Activated CD8-positive, alpha-beta memory T cell treated with anti-CD3 and anti-CD28 coated beads, Interleukin-2, amount 10 ng/mL, durations not matched to agents 7 days and 5 days (primary cell): ENCODE measurements around the gene B3GNT3. TPM values are rescaled to one million over a fixed set of nuclear protein-coding genes. Genes with fewer than 3 reads are reported as not detected.

Source experiments
- ATAC-seq: fragments of 150-1000 bp; cut with Tn5 transposase; one replicate; pipeline ENCODE4 v1.10.0; 2021; ENCODE audit warnings: moderate library complexity
- CTCF ChIA-PET: fragments of 350-600 bp; sonication (Branson Sonifier 250); formaldehyde crosslinking; loops from one replicate; lab custom pipeline; 2021; ENCODE audit warnings: antibody characterized with exemption; lab: Charles Lee
- DNase-seq: peaks from one replicate; pipeline ENCODE4 v3.0.0-alpha.2; 2020
- H3K27ac Mint-ChIP-seq: one replicate; pipeline ENCODE4 v1.8.0; 2021; ENCODE audit warnings: mild to moderate bottlenecking, mixed read lengths
- H3K27me3 Mint-ChIP-seq: one replicate; pipeline ENCODE4 v1.8.0; 2021; ENCODE audit warnings: mixed read lengths
- H3K36me3 Mint-ChIP-seq: one replicate; pipeline ENCODE4 v1.8.0; 2021; ENCODE audit warnings: mild to moderate bottlenecking, mixed read lengths
- H3K4me1 Mint-ChIP-seq: one replicate; pipeline ENCODE4 v1.8.0; 2021; ENCODE audit warnings: mixed read lengths
- H3K4me3 Mint-ChIP-seq: one replicate; pipeline ENCODE4 v1.8.0; 2021; ENCODE audit warnings: mild to moderate bottlenecking, moderate library complexity, mixed read lengths
- H3K9me3 Mint-ChIP-seq: one replicate; pipeline ENCODE4 v1.8.0; 2022; ENCODE audit warnings: low read depth, mixed read lengths
- total RNA-seq, 2 experiments: library from RNA; stranded (reverse); gene quantifications; one replicate each; pipeline ENCODE4 v1.2.3, GENCODE V29; 2021

Gene B3GNT3
- total RNA-seq, 2 experiments from 2014 or later, result not detected

DNA sequence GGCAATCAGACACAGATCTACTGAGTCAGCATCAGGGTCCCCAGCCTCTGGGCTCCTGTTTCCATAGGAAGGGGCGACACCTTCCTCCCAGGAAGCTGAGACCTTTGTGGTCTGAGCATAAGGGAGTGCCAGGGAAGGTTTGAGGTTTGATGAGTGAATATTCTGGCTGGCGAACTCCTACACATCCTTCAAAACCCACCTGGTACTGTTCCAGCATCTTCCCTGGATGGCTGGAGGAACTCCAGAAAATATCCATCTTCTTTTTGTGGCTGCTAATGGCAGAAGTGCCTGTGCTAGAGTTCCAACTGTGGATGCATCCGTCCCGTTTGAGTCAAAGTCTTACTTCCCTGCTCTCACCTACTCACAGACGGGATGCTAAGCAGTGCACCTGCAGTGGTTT, 17.2 kb downstream of the B3GNT3 start:
- no peak for ATAC-seq
- CTCF ChIA-PET, result no interaction called here

DNA sequence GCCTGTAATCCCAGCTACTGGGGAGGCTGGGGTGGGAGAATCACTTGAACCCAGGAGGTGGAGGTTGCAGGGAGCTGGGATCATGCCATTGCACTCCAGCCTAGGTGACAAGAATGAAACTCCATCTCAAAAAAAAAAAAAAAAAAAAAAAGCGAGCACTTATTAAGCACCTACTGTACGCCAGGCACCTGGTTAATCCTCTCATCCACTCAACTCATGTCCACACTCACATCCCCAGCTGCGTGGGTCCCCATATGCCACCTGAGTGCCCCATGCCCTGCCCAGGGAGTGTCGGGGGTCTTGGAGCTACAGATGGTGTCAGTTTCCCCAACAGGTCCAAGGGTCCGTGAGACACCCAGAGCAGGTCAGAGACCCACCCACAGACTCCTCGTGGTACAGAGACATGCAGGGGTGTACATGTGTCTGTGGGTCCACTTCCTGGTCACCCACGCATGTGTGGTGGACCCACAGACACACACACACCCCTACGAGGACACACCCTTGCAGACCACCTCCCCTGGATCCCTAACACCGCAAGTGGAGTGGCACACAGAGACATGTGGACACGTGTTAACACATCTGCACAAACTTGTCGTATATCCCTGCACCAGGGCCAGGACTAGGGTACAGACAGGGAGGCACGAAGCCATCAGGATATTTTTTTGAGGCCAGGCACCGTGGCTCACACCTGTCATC, 22.9 kb downstream of the B3GNT3 start:
- Mint-ChIP-seq H3K9me3 (no peaks in the 10 kb centered on the region), H3K4me1 (no peaks in the 10 kb centered on the region), H3K27ac (no peak overlapping the region), H3K27me3 (no peaks in the 10 kb centered on the region), H3K4me3 (no peak overlapping the region), H3K36me3 (no peaks in the 10 kb centered on the region)
- ATAC-seq (no peak), DNase-seq (no peak)
- CTCF ChIA-PET, result interaction anchor here (1.1 to 1.4 kb wide), 2 partner anchors 26 to 38 kb away, joined by 3 read pairs; no protein-coding TSS in a partner anchor

More for the DNA sequence above, 17.2 kb downstream of the B3GNT3 start:
- H3K4me3 Mint-ChIP-seq, result no peak overlapping the region
- no peak for DNase-seq
- no peak overlapping the region for H3K27ac Mint-ChIP-seq
- peaks cover 9% of the 10 kb centered on the region for H3K4me1 Mint-ChIP-seq
- H3K36me3 Mint-ChIP-seq, result no peaks in the 10 kb centered on the region
- H3K27me3 Mint-ChIP-seq, result peaks cover 10% of the 10 kb centered on the region
- no peaks in the 10 kb centered on the region for H3K9me3 Mint-ChIP-seq

DNA sequence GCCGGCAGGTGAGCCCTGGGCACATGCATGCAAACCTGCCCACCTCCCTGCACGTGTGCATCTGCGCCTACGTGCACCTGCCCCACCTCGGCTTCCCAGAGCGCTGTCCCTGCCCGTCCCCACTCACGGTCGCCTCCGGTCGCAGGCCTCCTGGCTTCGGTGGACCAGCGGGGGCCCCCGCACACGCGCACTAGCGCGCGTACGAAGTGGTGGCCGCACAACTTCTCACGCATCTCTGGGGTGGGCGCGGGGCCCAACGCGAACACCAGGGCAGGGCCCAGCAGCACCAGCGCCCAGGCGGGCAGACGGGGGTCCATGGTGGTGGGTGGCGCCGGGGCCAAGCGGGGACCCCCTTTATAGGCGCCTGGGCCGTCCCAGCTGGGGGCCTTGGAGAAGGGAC, 26.3 kb downstream of the B3GNT3 start, which contains the start of gene INSL3:
TSS of gene INSL3 (minus strand) at position 330 of the 400 bp plus-strand sequence. CDS start at position 317, 13 bp downstream.
- no peaks in the 10 kb centered on the region for H3K27me3 Mint-ChIP-seq
- CTCF ChIA-PET, result interaction anchor here (1.2 to 1.4 kb wide), 2 partner anchors 13 to 28 kb away, joined by 3 read pairs; no protein-coding TSS in a partner anchor
- DNase-seq, result no peak
- no peaks in the 10 kb centered on the region for H3K9me3 Mint-ChIP-seq
- H3K4me3 Mint-ChIP-seq, result no peak within 1 kb of the TSS
- H3K27ac Mint-ChIP-seq, result no peak within 1 kb of the TSS
- no peak for ATAC-seq
- peaks cover 7% of the 10 kb centered on the region for H3K36me3 Mint-ChIP-seq
- no peaks in the 10 kb centered on the region for H3K4me1 Mint-ChIP-seq

DNA sequence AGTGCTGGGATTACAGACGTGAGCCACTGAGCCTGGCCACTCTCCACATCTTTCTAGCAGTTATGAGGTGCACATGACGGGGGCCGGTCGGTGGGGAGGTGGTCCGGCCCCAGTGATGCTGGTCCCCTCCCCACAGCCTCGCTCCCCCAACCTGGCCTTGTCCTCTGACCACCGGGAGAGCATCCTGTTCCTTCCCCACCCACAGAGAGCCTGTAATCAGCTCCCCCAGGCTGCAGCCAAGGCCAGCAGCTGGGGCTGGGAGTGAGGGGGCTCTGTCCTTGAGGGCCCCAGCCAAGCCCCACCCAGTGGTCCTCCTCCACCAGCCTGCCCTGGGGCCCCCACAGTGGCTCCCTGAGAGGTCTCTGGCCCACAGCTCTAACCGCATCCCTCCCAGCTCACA, 29.4 kb downstream of the B3GNT3 start:
- H3K36me3 Mint-ChIP-seq, result peaks cover 25% of the 10 kb centered on the region
- no peak for DNase-seq
- CTCF ChIA-PET, result interaction anchor here (1.0 to 1.1 kb wide), 2 partner anchors 11 to 433 kb away, joined by 3 read pairs; no protein-coding TSS in a partner anchor
- H3K9me3 Mint-ChIP-seq, result no peaks in the 10 kb centered on the region
- no peak for ATAC-seq
- no peaks in the 10 kb centered on the region for H3K4me1 Mint-ChIP-seq
- no peaks in the 10 kb centered on the region for H3K27me3 Mint-ChIP-seq
- H3K27ac Mint-ChIP-seq, result no peak overlapping the region
- no peak overlapping the region for H3K4me3 Mint-ChIP-seq

DNA sequence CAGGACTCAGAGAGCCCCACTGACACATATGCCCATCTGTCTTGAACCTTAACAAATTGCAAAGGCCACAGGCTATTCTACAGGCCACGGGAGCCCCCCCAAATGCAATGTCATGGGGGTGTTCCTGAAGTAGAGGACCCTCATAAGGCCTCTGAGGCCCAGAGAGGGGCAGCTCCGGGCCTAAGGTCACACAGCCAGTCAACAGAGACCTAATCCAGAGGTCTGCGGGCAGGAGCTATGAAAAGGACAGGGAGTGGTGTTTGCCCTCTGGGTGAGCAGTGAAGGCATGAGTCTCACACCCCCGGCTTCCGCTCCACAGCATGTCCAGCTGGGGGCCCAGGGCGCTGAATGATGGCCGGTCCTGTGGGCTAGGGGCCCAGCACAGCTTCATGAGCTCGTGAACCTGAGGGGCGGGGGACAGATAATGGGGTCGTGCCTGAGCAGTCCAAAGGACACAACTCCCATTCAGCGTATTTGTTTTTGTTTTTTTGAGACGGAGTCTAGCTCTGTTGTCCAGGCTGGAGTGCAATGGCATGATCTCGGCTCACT, 31.6 kb downstream of the B3GNT3 start:
- ATAC-seq (no peak), DNase-seq (no peak)
- Mint-ChIP-seq H3K4me1 (no peaks in the 10 kb centered on the region), H3K27ac (no peak overlapping the region), H3K4me3 (no peak overlapping the region), H3K36me3 (peaks cover 39% of the 10 kb centered on the region), H3K9me3 (no peaks in the 10 kb centered on the region), H3K27me3 (no peaks in the 10 kb centered on the region)
- CTCF ChIA-PET, result interaction anchor here (0.6 to 1.1 kb wide), 2 partner anchors 29 to 114 kb away, joined by 3 to 4 read pairs; no protein-coding TSS in a partner anchor

DNA sequence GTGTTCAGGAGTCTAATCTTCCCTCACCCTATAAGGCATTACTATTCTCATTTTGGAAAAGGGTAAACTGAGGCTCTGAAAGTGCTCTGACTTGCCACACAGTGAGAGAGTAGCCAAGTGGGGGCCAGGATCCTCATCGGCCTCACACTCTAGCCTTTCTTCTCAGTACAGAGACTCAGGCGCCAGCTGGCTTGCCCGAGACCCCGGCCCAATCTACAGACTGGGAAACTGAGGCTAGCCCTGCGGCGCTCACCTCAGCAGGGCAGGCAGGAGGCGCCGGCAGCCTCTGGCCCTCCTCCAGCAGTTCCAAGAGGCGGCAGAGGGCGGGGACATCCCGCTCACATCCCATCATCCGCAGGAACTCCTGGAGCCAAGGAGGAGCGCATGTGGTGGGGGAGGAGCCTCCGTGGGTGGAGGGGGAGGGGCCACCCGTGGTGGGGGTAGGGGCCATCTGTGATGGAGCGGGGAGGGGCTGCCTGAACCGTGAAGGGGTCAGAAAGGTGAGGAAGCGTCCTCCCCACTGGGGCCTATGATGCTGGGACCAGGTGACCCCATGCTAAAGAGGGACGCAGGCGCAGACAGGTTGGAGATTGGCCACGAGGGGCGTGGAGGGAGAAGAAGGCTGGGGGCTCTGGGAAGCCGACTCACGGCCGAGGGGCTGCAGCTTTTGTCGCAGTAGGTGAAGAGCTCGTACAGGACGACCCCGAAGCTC, 35.1 kb downstream of the B3GNT3 start:
- ATAC-seq (no peak), DNase-seq (no peak)
- peaks cover 6% of the 10 kb centered on the region for H3K4me1 Mint-ChIP-seq
- H3K36me3 Mint-ChIP-seq, result peaks cover 64% of the 10 kb centered on the region
- H3K27me3 Mint-ChIP-seq, result no peaks in the 10 kb centered on the region
- H3K9me3 Mint-ChIP-seq, result peaks cover 3% of the 10 kb centered on the region
- CTCF ChIA-PET, result interaction anchor here (0.7 to 1.5 kb wide), 2 partner anchors 29 to 103 kb away, joined by 3 to 4 read pairs; partner anchors contain the start of gene RPL18A
- no peak overlapping the region for H3K27ac Mint-ChIP-seq
- no peak overlapping the region for H3K4me3 Mint-ChIP-seq

DNA sequence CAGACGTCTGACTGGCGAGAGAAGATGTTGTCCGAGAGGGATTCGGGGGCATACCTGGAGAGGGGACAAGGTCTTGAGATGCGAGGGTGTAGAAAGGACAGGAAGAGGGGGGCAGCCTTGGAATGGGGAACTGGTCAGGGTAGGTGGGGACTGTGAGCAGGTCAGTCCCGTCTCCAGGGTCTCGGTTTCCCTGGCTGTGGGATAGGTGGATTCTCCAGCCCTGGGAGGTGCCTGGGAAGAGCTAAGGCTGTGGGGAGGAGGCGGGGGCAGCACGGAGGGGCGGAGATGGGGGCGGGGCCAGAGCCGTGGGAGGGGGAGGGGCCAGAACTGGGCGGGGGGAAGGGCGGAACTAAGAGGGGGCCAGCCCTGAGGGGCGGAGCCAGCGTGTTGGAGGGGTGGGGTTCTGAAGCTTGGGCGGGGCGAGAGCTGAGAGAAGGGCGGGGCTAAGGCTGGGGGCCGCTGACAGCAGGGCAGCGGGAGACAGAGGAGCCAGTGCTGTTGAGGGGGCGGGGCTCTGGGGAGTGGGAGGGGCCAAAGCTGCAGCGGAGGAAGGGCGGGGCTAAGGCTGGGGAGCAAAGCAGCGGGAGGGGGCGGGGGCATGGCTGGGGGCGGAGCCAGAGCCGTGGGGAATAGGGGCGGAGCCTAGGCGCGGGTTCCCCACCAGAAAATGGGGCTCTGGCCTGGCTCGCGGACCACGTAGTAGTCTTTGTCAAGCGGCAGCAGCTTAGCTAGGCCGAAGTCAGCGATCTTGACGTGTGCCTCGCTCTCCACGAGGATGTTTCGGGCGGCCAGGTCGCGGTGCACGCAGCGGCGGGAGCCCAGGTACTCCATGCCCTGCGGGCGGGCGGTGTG, 35.9 kb downstream of the B3GNT3 start:
- H3K27me3 Mint-ChIP-seq, result no peaks in the 10 kb centered on the region
- no peak overlapping the region for H3K27ac Mint-ChIP-seq
- H3K36me3 Mint-ChIP-seq, result peaks cover 69% of the 10 kb centered on the region
- H3K9me3 Mint-ChIP-seq, result peaks cover 3% of the 10 kb centered on the region
- DNase-seq (peak; percentile 65), ATAC-seq (peak; percentile 76)
- H3K4me1 Mint-ChIP-seq, result peaks cover 14% of the 10 kb centered on the region
- no peak overlapping the region for H3K4me3 Mint-ChIP-seq
- CTCF ChIA-PET, result interaction anchor here (1.5 kb wide), 1 partner anchor 104 kb away, joined by 3 read pairs; no protein-coding TSS in a partner anchor

DNA sequence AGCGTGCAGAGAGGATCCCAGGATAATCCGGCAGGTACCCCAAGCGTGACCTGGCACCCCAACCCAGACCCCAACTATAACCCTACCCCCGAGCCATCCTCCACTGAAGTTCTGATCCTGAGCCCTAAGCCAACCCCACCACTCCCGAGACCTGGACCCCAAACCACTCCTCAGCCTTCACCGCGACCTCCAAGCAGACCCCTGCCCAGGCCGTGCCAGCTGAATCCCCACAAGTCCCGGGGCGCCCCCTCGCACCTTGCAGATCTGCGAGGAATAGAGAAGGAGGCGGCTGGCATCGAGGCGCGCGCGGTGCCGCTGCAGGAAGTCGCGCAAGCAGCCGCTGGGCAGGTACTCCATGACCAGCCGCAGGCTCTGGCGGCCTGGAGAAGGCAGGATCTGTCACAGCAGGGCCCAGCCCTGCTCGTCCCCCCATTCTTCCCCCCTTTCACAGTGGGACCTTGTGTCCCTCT, 36.5 kb downstream of the B3GNT3 start:
- CTCF ChIA-PET, result interaction anchor here (1.4 to 1.5 kb wide), 2 partner anchors 24 to 128 kb away, joined by 3 to 4 read pairs; no protein-coding TSS in a partner anchor
- no peak for ATAC-seq
- Mint-ChIP-seq H3K4me1 (peaks cover 16% of the 10 kb centered on the region), H3K36me3 (peaks cover 69% of the 10 kb centered on the region), H3K27ac (no peak overlapping the region), H3K4me3 (no peak overlapping the region), H3K27me3 (no peaks in the 10 kb centered on the region), H3K9me3 (peaks cover 3% of the 10 kb centered on the region)
- no peak for DNase-seq

DNA sequence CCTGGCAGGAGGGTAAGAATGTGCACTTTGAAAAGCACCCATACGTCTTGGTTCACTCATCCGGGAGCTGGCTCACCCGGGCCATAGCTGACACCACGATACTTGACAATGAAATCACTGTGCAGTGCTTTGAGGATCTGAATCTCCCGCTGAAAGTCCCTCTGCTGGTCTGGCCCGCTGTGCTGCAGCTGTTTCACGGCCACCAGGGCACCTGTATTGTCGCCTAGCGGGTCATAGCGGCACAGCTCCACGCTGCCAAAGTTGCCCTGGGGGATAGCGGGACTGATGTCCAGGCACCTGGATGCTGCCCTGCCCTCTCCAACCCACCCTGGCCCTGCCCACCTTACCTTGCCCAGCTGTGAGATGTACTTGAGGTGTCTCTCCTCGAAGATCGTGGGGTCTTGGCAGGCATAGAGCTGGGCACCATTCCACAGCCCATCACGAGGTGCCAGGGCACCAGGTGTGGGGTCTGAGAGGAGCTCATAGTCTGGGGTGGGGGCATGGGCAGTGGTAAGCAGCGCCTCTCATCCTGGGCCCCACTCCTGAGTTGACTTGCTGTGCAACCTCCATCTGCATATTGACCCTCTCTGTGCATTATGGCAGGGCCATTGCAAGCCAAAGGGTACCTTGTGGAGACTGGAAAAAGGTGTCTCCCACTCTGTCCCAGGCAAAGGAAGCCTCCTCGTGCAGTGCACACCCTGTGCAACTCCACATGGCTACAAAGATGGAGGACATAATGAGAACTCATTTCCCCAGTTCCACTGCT, 37.7 kb downstream of the B3GNT3 start:
- no peak for DNase-seq
- Mint-ChIP-seq H3K9me3 (peaks cover 3% of the 10 kb centered on the region), H3K36me3 (peaks cover 71% of the 10 kb centered on the region), H3K27me3 (no peaks in the 10 kb centered on the region), H3K4me1 (peaks cover 16% of the 10 kb centered on the region), H3K4me3 (no peak overlapping the region), H3K27ac (no peak overlapping the region)
- ATAC-seq, result no peak
- CTCF ChIA-PET, result interaction anchor here (1.0 to 1.5 kb wide), 3 partner anchors 13 to 129 kb away, joined by 3 to 5 read pairs (median 4); no protein-coding TSS in a partner anchor

DNA sequence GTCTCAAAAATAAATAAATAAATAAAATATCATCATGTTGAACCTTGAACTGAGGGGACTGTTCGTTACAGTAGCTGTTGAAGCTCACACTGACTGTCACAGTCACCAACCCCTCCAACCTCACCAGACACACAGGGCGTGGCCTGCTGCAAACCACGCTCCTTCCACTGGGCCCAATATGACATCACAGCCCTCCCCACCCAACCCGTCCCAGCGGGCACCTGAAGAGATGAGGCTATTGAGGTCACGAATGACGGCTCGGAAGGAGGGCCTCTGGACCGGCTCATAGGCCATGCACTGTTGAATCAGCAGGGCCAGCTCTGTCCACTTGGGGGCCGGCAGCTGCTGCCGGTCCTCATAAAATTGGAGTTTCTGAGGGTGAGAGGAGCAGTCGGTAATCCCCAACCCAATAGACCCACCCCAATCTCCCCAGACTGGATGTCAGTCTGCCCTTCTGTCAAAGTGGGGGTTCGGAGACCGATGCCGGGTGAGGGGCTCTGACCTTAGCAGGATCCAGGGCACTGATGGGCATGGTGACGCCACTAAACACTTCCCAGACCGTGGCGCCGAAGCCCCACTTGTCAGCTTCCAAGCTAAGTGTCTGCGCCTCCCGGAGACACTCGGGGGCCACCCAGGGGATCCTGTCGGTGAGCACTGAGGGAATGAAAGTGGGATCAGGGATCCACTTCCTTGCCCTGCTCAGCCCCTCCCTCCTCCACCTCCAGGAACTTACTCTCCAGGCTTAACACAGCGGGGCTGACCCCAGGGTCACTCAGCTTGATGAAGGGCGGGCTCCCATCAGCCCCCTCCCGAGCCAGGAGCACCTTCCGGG, 39.6 kb downstream of the B3GNT3 start:
- peaks cover 18% of the 10 kb centered on the region for H3K4me1 Mint-ChIP-seq
- peaks cover 70% of the 10 kb centered on the region for H3K36me3 Mint-ChIP-seq
- H3K27me3 Mint-ChIP-seq, result no peaks in the 10 kb centered on the region
- no peak overlapping the region for H3K27ac Mint-ChIP-seq
- peak; percentile 64 for DNase-seq
- no peak overlapping the region for H3K4me3 Mint-ChIP-seq
- peaks cover 3% of the 10 kb centered on the region for H3K9me3 Mint-ChIP-seq
- CTCF ChIA-PET, result interaction anchor here (1.2 kb wide), 1 partner anchor 13 kb away, joined by 3 read pairs; the partner anchor contains the start of gene INSL3
- peak; percentile 17 for ATAC-seq
